K562 (cell line): ENCODE measurements around the gene GFOD1. TPM values are rescaled to one million over a fixed set of nuclear protein-coding genes. Genes with fewer than 3 reads are reported as not detected.
"Not testable (repeated sequence)": the region's sequence is repeated elsewhere in the genome, so short reads cannot be mapped to it uniquely, and the experiment has no call there.

Experiments used
- ATAC-seq: fragments of 200-7000 bp; cut with Tn5 transposase; 3 replicates; pipeline ENCODE4 v1.9.1; 2020; ENCODE audit warnings: moderate library complexity
- BruUV-seq: library from RNA; stranded (reverse); fragments of 400-500 nt; replicated peaks from 2 replicates; lab custom pipeline; 2021; lab: Mats Ljungman, UMichigan
- CTCF ChIA-PET: fragments of 300-600 bp; formaldehyde crosslinking; extraction: SDS; loops from one replicate; lab custom pipeline; 2021; ENCODE audit warnings: low intra/inter-chr PET ratio; lab: Yijun Ruan, JAX
- POLR2A ChIA-PET: fragments of 300-600, 350-650 bp; sonication (Branson Sonifier 250); formaldehyde crosslinking; extraction: SDS; loops from one replicate; lab custom pipeline; 2021; ENCODE audit warnings: antibody characterized with exemption, inconsistent platforms; lab: Yijun Ruan, JAX
- DNase-seq, 4 experiments: peaks; one replicate each; pipeline versions ENCODE4 v3.0.0 to v3.0.0-alpha.2; 2011 to 2018; ENCODE audit warnings: low spot score in 3 of 4, mixed read lengths in 3 of 4; ENCODE audit errors: extremely low read depth in 1 of 4
- FAIRE-seq: peaks from 2 replicates; lab custom pipeline; 2011; peaks lifted over from hg19 to GRCh38; lab: Jason Lieb, UNC
- H2AFZ ChIP-seq: 2 replicates; pipeline ENCODE4 v1.6.0; 2011; ENCODE audit warnings: low read depth, low read length, control low read depth, inconsistent platforms
- H3K27ac ChIP-seq: fragments of 200-600 bp; 3 replicates; pipeline ENCODE4 v1.8.0; 2011; ENCODE audit warnings: low read depth, mild to moderate bottlenecking, control low read depth, inconsistent platforms, low read length, moderate library complexity, mixed read lengths; ENCODE audit errors: extremely low read depth
- H3K27me3 ChIP-seq, 2 experiments: fragments of 300-600 bp in 1 of 2; 2 replicates in 1 of 2; 3 replicates in 1 of 2; pipeline versions ENCODE4 v1.6.0 to v1.8.0; 2011; ENCODE audit warnings: inconsistent platforms in 2 of 2, low read length in 2 of 2, mild to moderate bottlenecking in 1 of 2, mixed read lengths in 1 of 2, moderate library complexity in 1 of 2; ENCODE audit not compliant: control insufficient read depth in 2 of 2, insufficient read depth in 2 of 2
- H3K36me3 ChIP-seq: fragments of 300-600 bp; 3 replicates; pipeline ENCODE4 v1.8.0; 2011; ENCODE audit warnings: mild to moderate bottlenecking, low read length, inconsistent platforms; ENCODE audit not compliant: control insufficient read depth, insufficient read depth
- H3K4me1 ChIP-seq, 2 experiments: fragments of 200-600 bp in 1 of 2; replicated peaks in 1 of 2; 2 replicates in 1 of 2; 3 replicates in 1 of 2; pipeline versions ENCODE4 v1.5.1 to v1.8.0; 2011; ENCODE audit warnings: inconsistent platforms in 2 of 2, low read length in 2 of 2, mild to moderate bottlenecking in 1 of 2, mixed read lengths in 1 of 2, moderate library complexity in 1 of 2; ENCODE audit not compliant: control insufficient read depth in 2 of 2, insufficient read depth in 2 of 2
- H3K4me2 ChIP-seq: 2 replicates; pipeline ENCODE4 v1.6.1; 2011; ENCODE audit warnings: low read length, control low read depth, inconsistent platforms, mixed read lengths; ENCODE audit not compliant: insufficient read depth
- H3K4me3 ChIP-seq: fragments of 200-600 bp; sonication (generic), shearing (Covaris generic); 2 replicates; pipeline ENCODE4 v1.5.1; 2016; ENCODE audit warnings: control low read depth, inconsistent platforms
- H3K79me2 ChIP-seq: fragments of 200-600 bp; 3 replicates; pipeline ENCODE4 v1.8.0; 2011; ENCODE audit warnings: low read length, inconsistent platforms; ENCODE audit not compliant: control insufficient read depth, insufficient read depth
- H3K9ac ChIP-seq, 2 experiments: 2 replicates each; pipeline versions ENCODE4 v1.6.0 to v1.6.1; 2011; ENCODE audit warnings: low read depth in 2 of 2, low read length in 2 of 2, control low read depth in 1 of 2, inconsistent platforms in 1 of 2, mild to moderate bottlenecking in 1 of 2, mixed read lengths in 1 of 2; ENCODE audit not compliant: insufficient read depth in 1 of 2
- H3K9me1 ChIP-seq: one replicate; pipeline ENCODE4 v1.6.0; 2011; ENCODE audit warnings: inconsistent platforms, mild to moderate bottlenecking, low read length, moderate library complexity; ENCODE audit not compliant: control insufficient read depth, insufficient read depth
- H3K9me3 ChIP-seq: replicated peaks from 2 replicates; pipeline ENCODE4 v1.5.1; 2011; ENCODE audit warnings: low read depth, low read length, inconsistent platforms; ENCODE audit not compliant: control insufficient read depth, insufficient read depth
- H4K20me1 ChIP-seq: replicated peaks from 2 replicates; pipeline ENCODE4 v1.6.1; 2011; ENCODE audit warnings: low read length, inconsistent platforms, mixed read lengths; ENCODE audit not compliant: control insufficient read depth, insufficient read depth
- ETV1 ChIP-seq: fragments of 450-650 bp; conservative IDR thresholded peaks from 2 replicates; pipeline ENCODE4 v1.6.1; 2016; ENCODE audit warnings: missing genetic modification characterization, control low read depth, low read depth, missing compliant biosample characterization
- WGBS: fragments of 100-300 bp; shearing (Covaris generic); methylation state at CpG from one replicate; pipeline ENCODE4 v1.1.6; 2016; ENCODE audit warnings: low coverage, mixed read lengths; ENCODE audit not compliant: insufficient coverage; ENCODE audit errors: missing lambda C conversion rate; 5-methylcytosine and 5-hydroxymethylcytosine counted together
- in situ Hi-C: fragments of 300-500 bp; cut with MboI; formaldehyde crosslinking; loops from 4 replicates; pipeline ENCODE4 v1.15.0; 2018; ENCODE audit warnings: inconsistent platforms, mixed read lengths
- intact Hi-C: fragments of 100-400 bp; cut with micrococcal nuclease; formaldehyde crosslinking; loops from 2 replicates; pipeline ENCODE4 v1.14.2; 2022
- polyA plus RNA-seq, 8 experiments: library from polyadenylated mRNA; depleted of rRNA in 4 of 8; stranded (reverse) in 5 of 8; unstranded in 3 of 8; fragments of >200 nt; fragmentation: Nextera tagmentation in 2 of 8; fragmentation: Illumina TruSeq in 1 of 8; extraction: Ambion mirVana in 2 of 8; extraction: Trizol in 1 of 8; gene quantifications; 2 replicates each; pipeline versions ENCODE4 v1.2.1 to v1.2.3, GENCODE V29; 2011 to 2014; ENCODE audit warnings: inconsistent platforms in 1 of 8, missing spikeins in 1 of 8
- total RNA-seq, 7 experiments: library from RNA; depleted of rRNA in 6 of 7; stranded (reverse); fragments of >200 nt in 6 of 7; fragmentation: Illumina TruSeq in 2 of 7; extraction: Trizol in 2 of 7; gene quantifications; 2 replicates each; pipeline versions ENCODE4 v1.2.1 to v1.2.3, GENCODE V29; 2011 to 2021; ENCODE audit warnings: low replicate concordance in 1 of 7
- TF ChIP-seq, protein P1 (sequence below): sonication (generic); formaldehyde crosslinking; IDR thresholded peaks from 2 replicates; pipeline ENCODE4 v1.8.1; 2023; ENCODE audit warnings: mild to moderate bottlenecking, missing genetic modification reagents

The GFOD1 gene
- total and polyA plus RNA-seq, 9 of the 15 experiments (the other 6 are each of a cell fraction or from before 2014, with no cell fraction given) = 3.8 to 12.0 (median 8.2) TPM

DNA sequence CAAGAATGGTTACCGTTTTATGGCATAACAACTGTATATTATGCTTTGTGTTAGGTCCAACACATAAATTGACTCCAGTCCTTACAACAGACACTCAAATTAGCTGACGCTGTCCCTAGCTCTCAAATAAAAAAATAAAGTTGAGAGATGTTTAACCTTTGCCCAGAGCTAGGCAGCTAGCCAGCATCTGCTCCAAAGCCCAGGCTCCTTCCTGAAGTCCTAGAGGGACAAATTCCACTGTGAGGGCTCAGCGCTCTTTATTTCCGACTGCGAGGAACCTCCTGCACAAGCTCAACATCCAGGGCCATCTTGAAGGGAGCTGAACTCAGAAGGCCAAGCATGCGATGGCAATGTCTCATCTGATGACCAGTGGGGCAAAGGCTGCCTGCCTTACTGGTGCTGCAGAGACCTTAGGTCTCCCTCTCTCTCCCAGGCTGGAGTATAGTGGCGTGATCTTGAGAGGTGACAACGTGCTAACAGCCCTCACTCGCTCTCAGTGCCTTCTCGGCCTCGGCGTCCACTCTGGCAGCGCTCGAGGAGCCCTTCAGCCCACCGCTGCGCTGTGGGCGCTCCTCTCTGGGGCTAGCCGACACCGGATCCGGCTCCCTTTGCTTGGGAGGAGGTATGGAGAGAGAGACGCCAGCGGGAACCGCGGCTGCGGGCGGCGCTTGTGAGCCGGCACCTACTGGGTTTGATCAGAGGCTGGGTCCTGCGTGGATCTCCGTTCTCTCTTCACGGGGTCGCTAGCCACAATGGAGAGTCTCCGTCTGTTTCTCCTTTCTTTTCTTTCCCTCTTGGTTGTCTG lies 24.7 kb upstream of the GFOD1 start:
- no peak overlapping the region for H3K4me2 ChIP-seq
- H2AFZ ChIP-seq = no peak overlapping the region; the same call in 1 of the 2 replicates
- TF ChIP-seq ETV1 = no peak
- TF ChIP-seq, all 486 proteins: peak for 0
- no TSS peak for BruUV-seq
- 0 out of 2 replicates have a peak, but pooled peaks cover 2% of the 10 kb centered on the region for H3K9me3 ChIP-seq
- peaks cover 0 to 4% of the 10 kb centered on the region in 2 experiments; a peak in 1 of 5 replicates for H3K4me1 ChIP-seq
- no peaks in the 10 kb centered on the region for H3K79me2 ChIP-seq
- no peak overlapping the region for H3K4me3 ChIP-seq
- CTCF ChIA-PET = no interaction called here
- POLR2A ChIA-PET = interaction anchor here (0.6 kb wide), 2 partner anchors 12 to 992 kb away, joined by 3 to 4 read pairs; no protein-coding TSS in a partner anchor
- peaks cover 11 to 24% of the 10 kb centered on the region in 2 experiments for H3K27me3 ChIP-seq
- H3K27ac ChIP-seq = no peak overlapping the region
- in situ Hi-C loops = no loop called here
- no peaks in the 10 kb centered on the region for H3K9me1 ChIP-seq
- no peak for ATAC-seq
- 36% methylated on average over 33 of the region's 33 CpGs for WGBS
- DNase-seq = no peak
- no peak for FAIRE-seq
- intact Hi-C loops = no loop called here
- H4K20me1 ChIP-seq = no peaks in the 10 kb centered on the region
- H3K9ac ChIP-seq = peak overlapping the region in 1 of 2 experiments; percentile 10; a peak in 1 of 4 replicates
- no peaks in the 10 kb centered on the region for H3K36me3 ChIP-seq

DNA sequence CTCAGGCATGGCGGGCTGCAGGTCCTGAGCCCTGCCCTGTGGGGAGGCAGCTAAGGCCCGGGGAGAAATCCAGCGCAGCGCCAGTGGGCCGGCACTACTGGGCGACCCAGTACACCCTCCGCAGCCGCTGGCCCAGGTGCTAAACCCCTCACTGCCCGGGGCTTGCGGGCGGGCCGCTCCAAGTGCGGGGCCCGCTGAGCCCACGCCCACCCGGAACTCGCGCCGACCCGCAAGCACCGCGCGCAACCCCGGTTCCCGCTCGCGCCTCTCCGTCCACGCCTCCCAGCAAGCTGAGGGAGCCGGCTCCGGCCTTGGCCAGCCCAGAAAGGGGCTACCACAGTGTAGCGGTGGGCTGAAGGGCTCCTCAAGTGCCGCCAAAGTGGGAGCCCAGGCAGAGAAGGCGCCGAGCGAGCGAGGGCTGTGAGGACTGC lies 23.8 kb upstream of the GFOD1 start:
- in situ Hi-C loops = not testable (repeated sequence)

DNA sequence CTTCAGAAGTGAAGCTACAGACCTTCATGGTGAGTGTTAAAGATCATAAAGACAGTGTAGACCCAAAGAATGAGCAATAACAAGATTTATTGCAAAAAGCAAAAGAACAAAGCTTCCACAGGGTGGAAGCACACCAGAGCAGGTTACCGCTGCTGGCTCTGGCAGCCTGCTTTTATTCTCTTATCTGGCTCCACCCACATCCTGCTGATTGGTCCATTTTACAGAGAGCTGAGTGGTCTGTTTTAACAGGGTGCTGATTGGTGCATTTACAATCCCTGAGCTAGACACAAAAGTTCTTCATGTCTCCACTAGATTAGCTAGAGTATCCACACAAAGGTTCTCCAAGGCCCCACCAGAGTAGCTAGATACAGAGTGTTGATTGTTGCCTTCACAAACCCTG lies 23.0 kb upstream of the GFOD1 start:
- H3K79me2 ChIP-seq, H4K20me1 ChIP-seq, ATAC-seq, BruUV-seq, H3K4me2 ChIP-seq, CTCF ChIA-PET, H3K27ac ChIP-seq, FAIRE-seq, H2AFZ ChIP-seq, H3K9ac ChIP-seq, H3K4me1 ChIP-seq, H3K36me3 ChIP-seq, H3K9me3 ChIP-seq, H3K9me1 ChIP-seq, intact Hi-C loops, H3K4me3 ChIP-seq, in situ Hi-C loops, DNase-seq: not testable (repeated sequence)
- H3K27me3 ChIP-seq = peaks cover 5 to 11% of the 10 kb centered on the region in 2 experiments; a peak in 4 of 5 replicates
- WGBS = 57% methylated on average over 1 of the region's 1 CpG
- POLR2A ChIA-PET = interaction anchor here (0.7 to 0.8 kb wide), 2 partner anchors 113 to 115 kb away, joined by 3 read pairs; no protein-coding TSS in a partner anchor

More for the DNA sequence above, 23.8 kb upstream of the GFOD1 start:
- CTCF ChIA-PET, H3K36me3 ChIP-seq, H3K27ac ChIP-seq, FAIRE-seq, H3K9me1 ChIP-seq, intact Hi-C loops, H4K20me1 ChIP-seq, H3K4me1 ChIP-seq, H3K9me3 ChIP-seq, DNase-seq, H3K4me3 ChIP-seq: not testable (repeated sequence)
- 80% methylated on average over 17 of the region's 37 CpGs for WGBS
- POLR2A ChIA-PET = interaction anchor here (0.6 to 0.8 kb wide), 4 partner anchors 11 to 993 kb away, joined by 3 to 4 read pairs (median 3); no protein-coding TSS in a partner anchor
- TF ChIP-seq, protein P1, sequence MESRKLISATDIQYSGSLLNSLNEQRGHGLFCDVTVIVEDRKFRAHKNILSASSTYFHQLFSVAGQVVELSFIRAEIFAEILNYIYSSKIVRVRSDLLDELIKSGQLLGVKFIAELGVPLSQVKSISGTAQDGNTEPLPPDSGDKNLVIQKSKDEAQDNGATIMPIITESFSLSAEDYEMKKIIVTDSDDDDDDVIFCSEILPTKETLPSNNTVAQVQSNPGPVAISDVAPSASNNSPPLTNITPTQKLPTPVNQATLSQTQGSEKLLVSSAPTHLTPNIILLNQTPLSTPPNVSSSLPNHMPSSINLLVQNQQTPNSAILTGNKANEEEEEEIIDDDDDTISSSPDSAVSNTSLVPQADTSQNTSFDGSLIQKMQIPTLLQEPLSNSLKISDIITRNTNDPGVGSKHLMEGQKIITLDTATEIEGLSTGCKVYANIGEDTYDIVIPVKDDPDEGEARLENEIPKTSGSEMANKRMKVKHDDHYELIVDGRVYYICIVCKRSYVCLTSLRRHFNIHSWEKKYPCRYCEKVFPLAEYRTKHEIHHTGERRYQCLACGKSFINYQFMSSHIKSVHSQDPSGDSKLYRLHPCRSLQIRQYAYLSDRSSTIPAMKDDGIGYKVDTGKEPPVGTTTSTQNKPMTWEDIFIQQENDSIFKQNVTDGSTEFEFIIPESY (CRISPR knock-in tag) = peak; percentile 79
- TF ChIP-seq, all 486 proteins: peak for 1; not testable (repeated sequence) for 485
- not testable (repeated sequence) for H3K9ac ChIP-seq, H3K4me2 ChIP-seq, ATAC-seq, BruUV-seq, H2AFZ ChIP-seq, H3K79me2 ChIP-seq
- peaks cover 6 to 16% of the 10 kb centered on the region in 2 experiments for H3K27me3 ChIP-seq
